K562 (cell line): Measurements from ENCODE around the gene C1orf198. TPM values are rescaled to one million over a fixed set of nuclear protein-coding genes. Genes with fewer than 3 reads are reported as not detected.
A peak's percentile ranks its signal among the peaks of the same experiment; 100 is the strongest.

Source experiments
- ATAC-seq: fragments of 200-7000 bp; cut with Tn5 transposase; 3 replicates; pipeline ENCODE4 v1.9.1; 2020; ENCODE audit warnings: moderate library complexity
- BruUV-seq: library from RNA; stranded (reverse); fragments of 400-500 nt; replicated peaks from 2 replicates; lab custom pipeline; 2021; lab: Mats Ljungman, UMichigan
- CTCF ChIA-PET: fragments of 300-600 bp; formaldehyde crosslinking; extraction: SDS; loops from one replicate; lab custom pipeline; 2021; ENCODE audit warnings: low intra/inter-chr PET ratio; lab: Yijun Ruan, JAX
- POLR2A ChIA-PET: fragments of 300-600, 350-650 bp; sonication (Branson Sonifier 250); formaldehyde crosslinking; extraction: SDS; loops from one replicate; lab custom pipeline; 2021; ENCODE audit warnings: antibody characterized with exemption, inconsistent platforms; lab: Yijun Ruan, JAX
- DNase-seq, 4 experiments: peaks; one replicate each; pipeline versions ENCODE4 v3.0.0 to v3.0.0-alpha.2; 2011 to 2018; ENCODE audit warnings: low spot score in 3 of 4, mixed read lengths in 3 of 4; ENCODE audit errors: extremely low read depth in 1 of 4
- FAIRE-seq: peaks from 2 replicates; lab custom pipeline; 2011; peaks lifted over from hg19 to GRCh38; lab: Jason Lieb, UNC
- H2AFZ ChIP-seq: 2 replicates; pipeline ENCODE4 v1.6.0; 2011; ENCODE audit warnings: low read depth, low read length, control low read depth, inconsistent platforms
- H3K27ac ChIP-seq: fragments of 200-600 bp; 3 replicates; pipeline ENCODE4 v1.8.0; 2011; ENCODE audit warnings: low read depth, mild to moderate bottlenecking, control low read depth, inconsistent platforms, low read length, moderate library complexity, mixed read lengths; ENCODE audit errors: extremely low read depth
- H3K27me3 ChIP-seq, 2 experiments: fragments of 300-600 bp in 1 of 2; 2 replicates in 1 of 2; 3 replicates in 1 of 2; pipeline versions ENCODE4 v1.6.0 to v1.8.0; 2011; ENCODE audit warnings: inconsistent platforms in 2 of 2, low read length in 2 of 2, mild to moderate bottlenecking in 1 of 2, mixed read lengths in 1 of 2, moderate library complexity in 1 of 2; ENCODE audit not compliant: control insufficient read depth in 2 of 2, insufficient read depth in 2 of 2
- H3K36me3 ChIP-seq: fragments of 300-600 bp; 3 replicates; pipeline ENCODE4 v1.8.0; 2011; ENCODE audit warnings: mild to moderate bottlenecking, low read length, inconsistent platforms; ENCODE audit not compliant: control insufficient read depth, insufficient read depth
- H3K4me1 ChIP-seq, 2 experiments: fragments of 200-600 bp in 1 of 2; replicated peaks in 1 of 2; 2 replicates in 1 of 2; 3 replicates in 1 of 2; pipeline versions ENCODE4 v1.5.1 to v1.8.0; 2011; ENCODE audit warnings: inconsistent platforms in 2 of 2, low read length in 2 of 2, mild to moderate bottlenecking in 1 of 2, mixed read lengths in 1 of 2, moderate library complexity in 1 of 2; ENCODE audit not compliant: control insufficient read depth in 2 of 2, insufficient read depth in 2 of 2
- H3K4me2 ChIP-seq: 2 replicates; pipeline ENCODE4 v1.6.1; 2011; ENCODE audit warnings: low read length, control low read depth, inconsistent platforms, mixed read lengths; ENCODE audit not compliant: insufficient read depth
- H3K4me3 ChIP-seq: fragments of 200-600 bp; sonication (generic), shearing (Covaris generic); 2 replicates; pipeline ENCODE4 v1.5.1; 2016; ENCODE audit warnings: control low read depth, inconsistent platforms
- H3K79me2 ChIP-seq: fragments of 200-600 bp; 3 replicates; pipeline ENCODE4 v1.8.0; 2011; ENCODE audit warnings: low read length, inconsistent platforms; ENCODE audit not compliant: control insufficient read depth, insufficient read depth
- H3K9ac ChIP-seq, 2 experiments: 2 replicates each; pipeline versions ENCODE4 v1.6.0 to v1.6.1; 2011; ENCODE audit warnings: low read depth in 2 of 2, low read length in 2 of 2, control low read depth in 1 of 2, inconsistent platforms in 1 of 2, mild to moderate bottlenecking in 1 of 2, mixed read lengths in 1 of 2; ENCODE audit not compliant: insufficient read depth in 1 of 2
- H3K9me1 ChIP-seq: one replicate; pipeline ENCODE4 v1.6.0; 2011; ENCODE audit warnings: inconsistent platforms, mild to moderate bottlenecking, low read length, moderate library complexity; ENCODE audit not compliant: control insufficient read depth, insufficient read depth
- H3K9me3 ChIP-seq: replicated peaks from 2 replicates; pipeline ENCODE4 v1.5.1; 2011; ENCODE audit warnings: low read depth, low read length, inconsistent platforms; ENCODE audit not compliant: control insufficient read depth, insufficient read depth
- H4K20me1 ChIP-seq: replicated peaks from 2 replicates; pipeline ENCODE4 v1.6.1; 2011; ENCODE audit warnings: low read length, inconsistent platforms, mixed read lengths; ENCODE audit not compliant: control insufficient read depth, insufficient read depth
- L3MBTL2 ChIP-seq: fragments of 450-650 bp; IDR thresholded peaks from 2 replicates; pipeline ENCODE4 v1.6.1; 2016; ENCODE audit warnings: mild to moderate bottlenecking, moderate library complexity
- MAX ChIP-seq: sonication (generic); formaldehyde crosslinking; IDR thresholded peaks from 2 replicates; pipeline ENCODE4 v1.9.0; 2022; ENCODE audit warnings: mild to moderate bottlenecking, missing genetic modification reagents
- MYC ChIP-seq, 2 experiments: fragments of 250-450 bp in 1 of 2; sonication (Bioruptor Pico) in 1 of 2; IDR thresholded peaks; 2 replicates each; pipeline versions ENCODE4 v1.5.1 to v1.6.1; 2012 to 2021; ENCODE audit warnings: low read depth in 2 of 2, borderline replicate concordance in 1 of 2, improper control_type of control experiment in 1 of 2, low read length in 1 of 2, mild to moderate bottlenecking in 1 of 2, moderate library complexity in 1 of 2
- TCF7 ChIP-seq: sonication (generic); IDR thresholded peaks from 2 replicates; pipeline ENCODE4 v1.6.1; 2016; ENCODE audit warnings: antibody characterized with exemption, borderline replicate concordance
- WGBS: fragments of 100-300 bp; shearing (Covaris generic); methylation state at CpG from one replicate; pipeline ENCODE4 v1.1.6; 2016; ENCODE audit warnings: low coverage, mixed read lengths; ENCODE audit not compliant: insufficient coverage; ENCODE audit errors: missing lambda C conversion rate; 5-methylcytosine and 5-hydroxymethylcytosine counted together
- in situ Hi-C: fragments of 300-500 bp; cut with MboI; formaldehyde crosslinking; loops from 4 replicates; pipeline ENCODE4 v1.15.0; 2018; ENCODE audit warnings: inconsistent platforms, mixed read lengths
- intact Hi-C: fragments of 100-400 bp; cut with micrococcal nuclease; formaldehyde crosslinking; loops from 2 replicates; pipeline ENCODE4 v1.14.2; 2022
- polyA plus RNA-seq, 8 experiments: library from polyadenylated mRNA; depleted of rRNA in 4 of 8; stranded (reverse) in 5 of 8; unstranded in 3 of 8; fragments of >200 nt; fragmentation: Nextera tagmentation in 2 of 8; fragmentation: Illumina TruSeq in 1 of 8; extraction: Ambion mirVana in 2 of 8; extraction: Trizol in 1 of 8; gene quantifications; 2 replicates each; pipeline versions ENCODE4 v1.2.1 to v1.2.3, GENCODE V29; 2011 to 2014; ENCODE audit warnings: inconsistent platforms in 1 of 8, missing spikeins in 1 of 8
- total RNA-seq, 7 experiments: library from RNA; depleted of rRNA in 6 of 7; stranded (reverse); fragments of >200 nt in 6 of 7; fragmentation: Illumina TruSeq in 2 of 7; extraction: Trizol in 2 of 7; gene quantifications; 2 replicates each; pipeline versions ENCODE4 v1.2.1 to v1.2.3, GENCODE V29; 2011 to 2021; ENCODE audit warnings: low replicate concordance in 1 of 7
- TF ChIP-seq, protein P1 (sequence below): sonication (generic); formaldehyde crosslinking; IDR thresholded peaks from 2 replicates; pipeline ENCODE4 v1.9.0; 2022; ENCODE audit warnings: mild to moderate bottlenecking, missing genetic modification reagents

The C1orf198 gene
- total and polyA plus RNA-seq, 9 of the 15 experiments (the other 6 are each of a cell fraction or from before 2014, with no cell fraction given) = 2.0 to 15.1 (median 10.4) TPM

GRCh38 chr1:230863449-230863848 lies 4.9 kb downstream of the C1orf198 start:
- Histone ChIP-seq H3K4me1 (peaks cover 11 to 19% of the 10 kb centered on the region in 2 experiments; a peak in 4 of 5 replicates), H4K20me1 (no peaks in the 10 kb centered on the region), H3K79me2 (peaks cover 4% of the 10 kb centered on the region; the same call in 1 of the 3 replicates), H3K4me3 (no peak overlapping the region), H3K9me3 (no peaks in the 10 kb centered on the region), H3K27me3 (no peaks in the 10 kb centered on the region), H3K9ac (peak overlapping the region in 1 of 2 experiments; percentile 9; a peak in 1 of 4 replicates), H2AFZ (0 out of 2 replicates have a peak overlapping the region, but pooled peaks have one; percentile 4), H3K4me2 (peak overlapping the region; percentile 10; the same call in 1 of the 2 replicates), H3K9me1 (peaks cover 3% of the 10 kb centered on the region), H3K27ac (no peak overlapping the region), H3K36me3 (no peaks in the 10 kb centered on the region)
- ChIA-PET POLR2A (interaction anchor here (0.6 to 2.4 kb wide), 4 partner anchors 10 to 89 kb away, joined by 3 to 13 read pairs (median 4); no protein-coding TSS in a partner anchor), CTCF (no interaction called here)
- ATAC-seq = no peak
- peak in 1 of 4 experiments; percentile 18 for DNase-seq
- BruUV-seq = no TSS peak
- FAIRE-seq = no peak
- in situ Hi-C loops (no loop called here), intact Hi-C loops (loop anchor here (10.0 kb wide), 1 partner anchor 219 kb away; the partner anchor contains the start of gene COG2)
- 34% methylated on average over 6 of the region's 6 CpGs for WGBS
- TF ChIP-seq TCF7 (no peak), MYC (IDR thresholded peaks at IDR 0.05; ENCODE audit: low read depth, low read length) (peak; percentile 37; the same call in 1 of the 2 replicates), MYC (CRISPR knock-in tag; IDR thresholded peaks at IDR 0.05; ENCODE audit: borderline replicate concordance, low read depth) (no peak), MAX (CRISPR knock-in tag) (peak; percentile 74), L3MBTL2 (peak; percentile 70)
- TF ChIP-seq, protein P1, sequence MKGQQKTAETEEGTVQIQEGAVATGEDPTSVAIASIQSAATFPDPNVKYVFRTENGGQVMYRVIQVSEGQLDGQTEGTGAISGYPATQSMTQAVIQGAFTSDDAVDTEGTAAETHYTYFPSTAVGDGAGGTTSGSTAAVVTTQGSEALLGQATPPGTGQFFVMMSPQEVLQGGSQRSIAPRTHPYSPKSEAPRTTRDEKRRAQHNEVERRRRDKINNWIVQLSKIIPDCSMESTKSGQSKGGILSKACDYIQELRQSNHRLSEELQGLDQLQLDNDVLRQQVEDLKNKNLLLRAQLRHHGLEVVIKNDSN (CRISPR knock-in tag) = peak; percentile 43
